ENCODE data around the gene PSMB1.

The PSMB1 gene

GRCh38 chr6:170590725-170591124, 37.6 kb upstream of the PSMB1 start:
- no peak overlapping the region for H3K4me3 ChIP-seq (ENCODE audit: low read length)
- no peaks in the 10 kb centered on the region for H3K9me2 ChIP-seq (replicated peaks; ENCODE audit: insufficient read depth, low read length)
- H3K27me3 ChIP-seq (replicated peaks; ENCODE audit: insufficient read depth, low read length) = no peaks in the 10 kb centered on the region
- no peak overlapping the region for H2AFZ ChIP-seq (ENCODE audit: low read length)
- no peaks in the 10 kb centered on the region for H3K4me1 ChIP-seq (ENCODE audit: low read length)
- H3K9ac ChIP-seq (ENCODE audit: low read length) = no peak overlapping the region
- no peak overlapping the region for H3K4me2 ChIP-seq (ENCODE audit: low read depth, low read length)
- TF ChIP-seq EZH2 (optimal IDR thresholded peaks at IDR 0.05; ENCODE audit: low read depth, low read length) (no peak), EZH2phosphoT487 (IDR thresholded peaks at IDR 0.05; ENCODE audit: low read length) (no peak), CTCF (IDR thresholded peaks at IDR 0.05; ENCODE audit: low read length) (no peak)
- no peaks in the 10 kb centered on the region for H3K79me2 ChIP-seq (ENCODE audit: low read length)
- H4K20me1 ChIP-seq (ENCODE audit: insufficient read depth, low read length) = no peaks in the 10 kb centered on the region
- H3K9me3 ChIP-seq (replicated peaks; ENCODE audit: insufficient read depth, low read length) = no peaks in the 10 kb centered on the region
- H3K36me3 ChIP-seq (replicated peaks; ENCODE audit: insufficient read depth, low read length) = no peaks in the 10 kb centered on the region
- no peak overlapping the region for H3K27ac ChIP-seq (ENCODE audit: low read length)
- H3F3A ChIP-seq (ENCODE audit: insufficient read depth, low read length) = no peaks in the 10 kb centered on the region
- no peak for DNase-seq

GRCh38 chr6:170584954-170585498, 31.9 kb upstream of the PSMB1 start:
- Histone ChIP-seq H3K9me2 (replicated peaks; ENCODE audit: insufficient read depth, low read length) (no peaks in the 10 kb centered on the region), H3K9me3 (replicated peaks; ENCODE audit: insufficient read depth, low read length) (no peaks in the 10 kb centered on the region), H3K27ac (ENCODE audit: low read length) (peak overlapping the region; percentile 67; the same call in 1 of the 2 replicates), H3K79me2 (ENCODE audit: low read length) (peaks cover 16% of the 10 kb centered on the region), H3F3A (ENCODE audit: insufficient read depth, low read length) (0 out of 2 replicates have a peak, but pooled peaks cover 2% of the 10 kb centered on the region), H4K20me1 (ENCODE audit: insufficient read depth, low read length) (no peaks in the 10 kb centered on the region), H3K9ac (ENCODE audit: low read length) (peak overlapping the region; percentile 60; the same call in 1 of the 2 replicates), H3K36me3 (replicated peaks; ENCODE audit: insufficient read depth, low read length) (no peaks in the 10 kb centered on the region; the same call in 1 of the 2 replicates), H3K27me3 (replicated peaks; ENCODE audit: insufficient read depth, low read length) (no peaks in the 10 kb centered on the region), H3K4me3 (ENCODE audit: low read length) (peak overlapping the region; percentile 84), H2AFZ (ENCODE audit: low read length) (peak overlapping the region; percentile 77), H3K4me2 (ENCODE audit: low read depth, low read length) (peak overlapping the region; percentile 73), H3K4me1 (ENCODE audit: low read length) (no peaks in the 10 kb centered on the region)
- TF ChIP-seq EZH2phosphoT487 (IDR thresholded peaks at IDR 0.05; ENCODE audit: low read length) (no peak), EZH2 (optimal IDR thresholded peaks at IDR 0.05; ENCODE audit: low read depth, low read length) (no peak), CTCF (IDR thresholded peaks at IDR 0.05; ENCODE audit: low read length) (no peak)
- DNase-seq = no peak

GRCh38 chr6:170584181-170584953, 31.3 kb upstream of the PSMB1 start, which contains the start of gene PDCD2:
Gene PDCD2 (minus strand): TSS chr6:170584637. CDS start chr6:170584581, 56 bp downstream.
- H3K27ac ChIP-seq (ENCODE audit: low read length) = peak within 1 kb of the TSS; percentile 67; the same call in 1 of the 2 replicates
- no peaks in the 10 kb centered on the region; the same call in 1 of the 2 replicates for H3K36me3 ChIP-seq (replicated peaks; ENCODE audit: insufficient read depth, low read length)
- no peaks in the 10 kb centered on the region for H4K20me1 ChIP-seq (ENCODE audit: insufficient read depth, low read length)
- H3K9me3 ChIP-seq (replicated peaks; ENCODE audit: insufficient read depth, low read length) = no peaks in the 10 kb centered on the region
- H3K9ac ChIP-seq (ENCODE audit: low read length) = peak within 1 kb of the TSS; percentile 70
- no peaks in the 10 kb centered on the region for H3K4me1 ChIP-seq (ENCODE audit: low read length)
- no peaks in the 10 kb centered on the region for H3K9me2 ChIP-seq (replicated peaks; ENCODE audit: insufficient read depth, low read length)
- TF ChIP-seq EZH2 (optimal IDR thresholded peaks at IDR 0.05; ENCODE audit: low read depth, low read length) (no peak), CTCF (IDR thresholded peaks at IDR 0.05; ENCODE audit: low read length) (no peak)
- H3K79me2 ChIP-seq (ENCODE audit: low read length) = peaks cover 16% of the 10 kb centered on the region
- no peaks in the 10 kb centered on the region for H3K27me3 ChIP-seq (replicated peaks; ENCODE audit: insufficient read depth, low read length)
- H3F3A ChIP-seq (ENCODE audit: insufficient read depth, low read length) = 0 out of 2 replicates have a peak, but pooled peaks cover 2% of the 10 kb centered on the region
- peak within 1 kb of the TSS; percentile 73 for H3K4me2 ChIP-seq (ENCODE audit: low read depth, low read length)
- peak within 1 kb of the TSS; percentile 77 for H2AFZ ChIP-seq (ENCODE audit: low read length)
- peak within 1 kb of the TSS; percentile 84 for H3K4me3 ChIP-seq (ENCODE audit: low read length)
- peak; percentile 85 for DNase-seq
